NCI-H2081 (cell line): ENCODE measurements around the gene FBXO11.
"Not testable (repeated sequence)": the region's sequence is repeated elsewhere in the genome, so short reads cannot be mapped to it uniquely, and the experiment has no call there.

Experiments used
- DNase-seq, 2 experiments: peaks; one replicate each; lab custom pipeline; 2025; lab: John Stamatoyannopoulos, UW

FBXO11 gene

DNA sequence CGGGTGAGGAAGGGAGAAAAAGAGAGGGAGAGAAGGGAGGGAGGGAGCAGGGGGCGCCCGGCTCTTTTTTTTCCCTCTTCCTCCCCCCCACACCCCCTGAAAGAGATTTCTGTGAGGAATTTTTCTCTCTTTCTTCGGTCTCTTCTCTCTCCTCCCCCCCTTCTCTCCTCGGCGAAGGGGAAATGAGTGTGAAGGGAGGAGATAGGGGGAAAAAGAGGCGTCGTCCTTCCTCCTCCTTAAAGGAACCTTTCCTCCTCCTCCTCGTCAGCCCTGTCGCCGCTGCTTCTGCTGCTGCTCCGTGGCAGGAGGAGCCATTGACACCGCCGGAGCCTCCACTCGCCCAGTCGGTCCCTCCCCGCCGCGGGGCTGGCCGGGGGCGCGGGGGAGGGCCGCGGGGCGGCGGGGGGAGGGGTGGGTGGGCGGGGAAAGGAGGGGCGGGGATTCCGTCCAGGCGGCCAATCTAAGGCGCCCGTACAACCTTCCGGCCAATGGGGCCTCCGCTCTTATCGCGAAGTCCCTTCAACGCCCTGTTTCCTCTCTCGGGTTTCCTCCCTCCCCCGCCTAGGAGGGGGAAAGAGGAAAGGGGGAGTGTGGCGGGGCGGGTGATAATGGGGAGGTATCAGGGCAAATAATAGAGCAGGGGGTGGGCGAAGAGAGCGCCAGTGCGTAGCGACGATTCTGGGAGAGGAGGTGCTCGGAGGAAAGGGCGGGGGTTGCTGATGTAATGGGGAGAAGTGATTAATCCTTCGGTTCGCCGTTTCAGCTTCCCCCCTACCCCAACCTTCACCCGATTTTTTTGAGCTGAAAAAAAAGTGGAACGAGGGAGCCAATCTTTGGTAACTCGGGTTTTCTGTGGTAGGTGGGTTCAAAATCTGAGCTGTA, at the start of gene FBXO11:
Gene FBXO11, minus strand, starts transcription at position 342 of the 882 bp plus-strand sequence. CDS start 778 bp downstream, outside the sequence.
- peak; percentile 99 for DNase-seq

GRCh38 chr2:47950340-47951301, 44.3 kb upstream of the FBXO11 start:
- no peak for DNase-seq

DNA sequence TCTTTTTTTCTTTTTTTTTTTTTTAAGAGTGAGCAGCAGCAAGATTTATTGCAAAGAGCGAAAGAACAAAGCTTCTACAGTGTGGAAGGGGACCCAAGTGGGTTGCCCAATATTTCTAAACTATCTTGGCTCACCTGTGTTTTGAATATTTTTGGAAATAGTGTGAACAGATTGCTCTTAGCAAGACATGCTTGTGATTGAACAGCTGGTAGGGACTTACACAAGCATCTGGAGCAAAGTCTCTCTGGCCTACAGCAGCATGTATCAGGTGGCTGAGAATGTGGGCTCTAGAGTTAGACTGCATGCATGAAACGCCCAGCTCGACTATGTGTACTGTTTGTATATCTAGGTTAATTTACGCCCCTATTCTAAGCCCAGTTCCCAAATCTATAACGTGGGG, 40.3 kb upstream of the FBXO11 start:
- DNase-seq = no peak

GRCh38 chr2:47945046-47945781, 38.9 kb upstream of the FBXO11 start:
- DNase-seq = no peak

GRCh38 chr2:47941936-47942335, 35.6 kb upstream of the FBXO11 start:
- no peak for DNase-seq

GRCh38 chr2:47937677-47938076, 31.4 kb upstream of the FBXO11 start:
- DNase-seq = no peak

GRCh38 chr2:47935071-47935470, 28.8 kb upstream of the FBXO11 start:
- DNase-seq = no peak

DNA sequence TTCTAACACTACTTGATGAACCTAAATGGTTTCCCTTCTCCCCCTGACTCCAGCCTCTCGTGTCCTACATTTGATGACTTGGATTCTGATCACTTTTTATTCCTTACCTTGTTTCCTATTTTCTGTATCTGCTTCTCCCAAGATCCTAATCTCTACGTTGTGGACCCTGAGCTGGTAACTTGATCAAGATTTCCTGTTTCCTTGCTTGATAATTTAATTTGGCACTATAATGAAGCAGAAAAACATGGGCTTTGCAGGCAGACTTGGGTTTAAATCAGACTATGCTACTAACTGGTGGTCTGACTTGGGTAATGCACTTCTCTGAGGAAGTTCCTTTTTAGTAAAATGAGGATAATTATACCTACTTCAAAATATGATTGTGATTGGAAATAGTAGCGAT, 11.7 kb upstream of the FBXO11 start:
- no peak for DNase-seq

DNA sequence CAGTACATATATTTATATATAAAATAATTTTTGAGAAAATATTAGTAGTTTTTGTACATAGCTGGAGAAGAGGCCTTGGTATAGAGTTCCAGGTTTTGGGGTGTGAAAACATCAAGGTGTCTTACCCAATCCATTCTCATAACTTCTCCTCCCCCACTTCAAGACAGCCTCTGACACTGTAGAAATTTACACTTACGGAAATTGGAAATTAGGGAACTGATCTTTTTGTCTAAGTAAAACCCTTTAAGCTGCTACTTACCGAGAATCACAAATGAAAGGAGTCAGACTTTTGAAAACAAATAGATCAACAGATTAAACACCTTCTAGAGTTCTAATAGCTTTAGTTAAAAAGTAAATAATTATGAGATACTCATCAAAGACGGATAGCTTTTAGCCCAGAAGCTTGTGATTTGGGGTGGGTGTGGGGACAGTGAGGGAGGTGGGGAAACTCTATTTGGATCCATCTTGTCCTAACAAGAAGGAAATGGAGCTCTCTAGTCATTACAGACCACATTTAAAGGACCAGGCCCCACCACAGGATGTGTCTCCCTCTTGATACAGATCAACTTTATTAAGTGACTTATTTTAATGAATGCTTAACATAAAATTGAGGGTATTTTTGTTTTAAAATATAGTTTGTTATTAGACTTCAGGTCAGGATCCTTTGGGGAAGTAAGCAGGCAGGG, 11.1 kb upstream of the FBXO11 start:
- DNase-seq = no peak

GRCh38 chr2:47916412-47916811, 10.1 kb upstream of the FBXO11 start:
- no peak for DNase-seq

GRCh38 chr2:47910662-47911061, 4.4 kb upstream of the FBXO11 start:
- DNase-seq = not testable (repeated sequence)

GRCh38 chr2:47908682-47909081, 2.4 kb upstream of the FBXO11 start:
- no peak for DNase-seq

- DNase-seq = peak in 1 of 2 experiments; percentile 3
Observed at GRCh38 chr2:47907039-47907781, 912 bp upstream of the FBXO11 start.

DNA sequence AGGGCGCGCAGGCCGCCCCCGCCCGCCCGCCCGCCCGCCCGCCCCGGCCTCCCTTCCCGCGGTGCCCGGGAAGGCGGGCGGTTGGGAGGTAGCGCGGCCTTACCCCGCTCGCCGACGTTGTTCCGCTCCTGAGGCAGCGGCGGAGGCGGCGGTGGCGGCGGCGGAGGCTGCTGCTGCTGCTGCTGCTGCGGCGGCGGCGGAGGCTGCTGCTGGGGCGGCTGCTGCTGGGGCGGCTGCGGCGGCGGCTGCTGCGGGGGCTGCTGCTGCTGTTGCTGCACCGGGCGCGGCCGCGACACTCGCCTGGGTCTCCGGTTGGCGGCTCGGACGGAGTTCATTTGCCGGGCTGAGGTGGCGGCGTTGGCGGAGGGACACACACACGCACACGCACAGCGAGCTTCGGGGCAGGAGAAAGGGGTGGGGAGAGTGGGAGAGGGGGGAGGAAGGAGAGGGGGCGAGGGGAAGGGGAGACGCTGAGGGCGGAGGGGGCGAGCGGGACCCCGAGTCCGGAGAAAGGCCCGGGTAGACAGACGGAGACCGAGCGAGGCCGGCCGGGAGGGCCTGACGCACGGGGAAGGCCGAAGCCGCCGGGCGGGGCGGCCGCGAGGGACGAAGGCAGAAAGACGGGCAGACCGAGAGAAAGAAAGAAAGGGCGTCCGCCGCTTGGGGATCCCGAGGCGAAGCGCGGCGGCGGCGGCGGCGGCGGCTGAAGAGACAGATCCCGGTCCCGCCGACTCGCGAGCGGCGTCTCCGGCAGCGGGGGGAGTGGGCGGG, 727 bp downstream of the FBXO11 start:
- DNase-seq = peak; percentile 70 to 79

DNA sequence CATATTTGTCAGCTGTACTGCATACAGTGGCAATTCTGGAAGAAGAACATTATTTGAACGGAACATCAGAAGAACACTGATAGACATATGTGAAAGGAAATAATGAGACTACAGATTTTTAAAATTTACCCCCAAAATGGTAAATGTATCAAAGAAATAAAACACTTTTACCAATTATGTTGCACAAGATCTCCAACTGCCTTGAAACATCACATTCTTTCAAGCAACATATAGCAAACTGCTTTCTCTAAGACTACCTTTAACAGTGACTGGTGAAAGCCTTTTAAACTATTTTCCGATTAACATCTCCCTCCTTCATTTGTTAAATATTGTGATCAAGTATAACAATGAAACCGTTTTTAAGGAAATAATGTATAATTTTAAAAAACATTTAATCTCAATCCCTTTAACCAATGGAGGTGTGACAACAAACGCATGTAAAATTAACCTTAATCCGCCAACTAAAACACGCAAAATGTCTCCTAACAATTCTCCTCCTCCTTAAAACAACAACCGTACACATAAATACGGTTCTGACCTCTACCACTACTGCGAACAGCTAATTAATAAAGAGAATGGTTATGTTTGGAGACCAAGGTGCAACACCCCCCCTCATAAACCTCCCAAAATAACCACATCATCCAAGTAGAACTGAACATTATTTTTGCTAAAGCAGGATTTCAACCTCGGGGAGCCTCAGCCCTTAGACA, 2.4 kb downstream of the FBXO11 start:
- no peak for DNase-seq

DNA sequence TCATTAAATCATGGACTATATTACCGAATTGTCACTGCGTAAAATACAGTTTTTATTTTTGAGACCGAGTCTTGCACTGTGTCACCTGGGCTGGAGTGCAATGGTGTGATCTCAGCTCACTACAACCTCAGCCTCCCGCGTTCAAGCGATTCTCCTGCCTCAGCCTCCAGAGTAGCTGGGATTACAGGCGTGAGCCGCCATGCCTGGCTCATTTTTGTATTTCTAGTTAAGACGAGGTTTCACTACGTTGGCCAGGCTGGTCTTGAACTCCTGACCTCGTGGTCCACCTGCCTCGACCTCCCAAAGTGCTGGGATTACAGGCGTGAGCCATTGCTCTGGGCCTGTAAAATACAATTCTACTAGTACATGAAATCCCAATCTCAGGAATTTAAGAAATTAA, 4.4 kb downstream of the FBXO11 start:
- not testable (repeated sequence) for DNase-seq

- DNase-seq = no peak
Observed at GRCh38 chr2:47900857-47901256, 5.4 kb downstream of the FBXO11 start.

GRCh38 chr2:47899915-47900816, 6.1 kb downstream of the FBXO11 start:
- DNase-seq = no peak
